PC-9 (cell line): ENCODE results near the gene RNASEL.

Experiments
- EZH2 ChIP-seq: fragments of 200-600 bp; sonication (generic); IDR thresholded peaks from 2 replicates; pipeline ENCODE4 v1.8.0; 2017; ENCODE audit warnings: antibody characterized with exemption, low read depth
- TF ChIP-seq, protein P1 (sequence below): fragments of 200-600 bp; sonication (generic); conservative IDR thresholded peaks from 2 replicates; pipeline ENCODE4 v1.6.1; 2017; ENCODE audit warnings: mixed run types, antibody characterized with exemption, mild to moderate bottlenecking, moderate library complexity

DNA sequence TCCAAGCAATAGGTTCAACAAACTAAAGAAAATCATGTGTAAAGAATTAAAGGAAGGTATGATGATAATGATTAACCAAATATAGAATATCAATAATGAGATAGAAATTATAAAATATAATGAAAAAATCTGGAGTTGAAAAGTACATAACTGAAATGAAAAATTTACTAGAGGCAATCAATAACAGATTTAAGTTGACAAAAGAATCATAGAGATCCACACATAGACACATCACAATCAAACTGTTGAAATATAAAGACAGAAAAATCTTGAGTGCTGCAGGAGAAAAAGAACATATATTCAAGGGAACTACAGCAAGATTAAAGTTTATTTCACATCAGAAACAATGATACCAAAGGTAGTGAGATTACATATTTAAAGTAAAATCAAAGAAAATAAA, 63.7 kb downstream of the RNASEL start:
- TF ChIP-seq, protein P1, sequence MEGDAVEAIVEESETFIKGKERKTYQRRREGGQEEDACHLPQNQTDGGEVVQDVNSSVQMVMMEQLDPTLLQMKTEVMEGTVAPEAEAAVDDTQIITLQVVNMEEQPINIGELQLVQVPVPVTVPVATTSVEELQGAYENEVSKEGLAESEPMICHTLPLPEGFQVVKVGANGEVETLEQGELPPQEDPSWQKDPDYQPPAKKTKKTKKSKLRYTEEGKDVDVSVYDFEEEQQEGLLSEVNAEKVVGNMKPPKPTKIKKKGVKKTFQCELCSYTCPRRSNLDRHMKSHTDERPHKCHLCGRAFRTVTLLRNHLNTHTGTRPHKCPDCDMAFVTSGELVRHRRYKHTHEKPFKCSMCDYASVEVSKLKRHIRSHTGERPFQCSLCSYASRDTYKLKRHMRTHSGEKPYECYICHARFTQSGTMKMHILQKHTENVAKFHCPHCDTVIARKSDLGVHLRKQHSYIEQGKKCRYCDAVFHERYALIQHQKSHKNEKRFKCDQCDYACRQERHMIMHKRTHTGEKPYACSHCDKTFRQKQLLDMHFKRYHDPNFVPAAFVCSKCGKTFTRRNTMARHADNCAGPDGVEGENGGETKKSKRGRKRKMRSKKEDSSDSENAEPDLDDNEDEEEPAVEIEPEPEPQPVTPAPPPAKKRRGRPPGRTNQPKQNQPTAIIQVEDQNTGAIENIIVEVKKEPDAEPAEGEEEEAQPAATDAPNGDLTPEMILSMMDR: no peak
- TF ChIP-seq EZH2: no peak
